GM12878 (cell line): ENCODE measurements around the gene DYNLT4. TPM values are rescaled to one million over a fixed set of nuclear protein-coding genes. Genes with fewer than 3 reads are reported as not detected.

Experiments used
- BCL11A ChIP-seq: IDR thresholded peaks from 2 replicates; pipeline ENCODE4 v1.6.1; 2011; ENCODE audit warnings: low read depth, low read length
- CHD2 ChIP-seq: IDR thresholded peaks from 2 replicates; pipeline ENCODE4 v1.6.1; 2011; ENCODE audit warnings: low read depth, low read length, improper control_type of control experiment, borderline replicate concordance
- CTCF ChIP-seq, 3 experiments: IDR thresholded peaks in 2 of 3; conservative IDR thresholded peaks in 1 of 3; 2 replicates each; pipeline ENCODE4 v1.5.1; 2011; ENCODE audit warnings: low read depth in 3 of 3, low read length in 3 of 3, mild to moderate bottlenecking in 3 of 3, control low read depth in 2 of 3, moderate library complexity in 2 of 3, inconsistent platforms in 1 of 3, mixed read lengths in 1 of 3; ENCODE audit not compliant: control insufficient read depth in 2 of 3, insufficient read depth in 1 of 3; ENCODE audit errors: extremely low read depth in 1 of 3
- E2F4 ChIP-seq: IDR thresholded peaks from 2 replicates; pipeline ENCODE4 v1.6.1; 2012; ENCODE audit warnings: low read depth, low read length, improper control_type of control experiment
- E4F1 ChIP-seq: fragments of 450-650 bp; IDR thresholded peaks from 2 replicates; pipeline ENCODE4 v1.6.1; 2018; ENCODE audit warnings: borderline replicate concordance, mild to moderate bottlenecking; ENCODE audit not compliant: partially characterized antibody
- FOS ChIP-seq: IDR thresholded peaks from 3 replicates; pipeline ENCODE4 v1.6.1; 2011; ENCODE audit warnings: borderline replicate concordance; ENCODE audit not compliant: insufficient read length; ENCODE audit errors: extremely low read depth
- KLF5 ChIP-seq: fragments of 450-650 bp; IDR thresholded peaks from 2 replicates; pipeline ENCODE4 v1.6.1; 2014; ENCODE audit warnings: mild to moderate bottlenecking; ENCODE audit not compliant: partially characterized antibody
- LARP7 ChIP-seq: fragments of 450-650 bp; IDR thresholded peaks from 2 replicates; pipeline ENCODE4 v1.6.1; 2017; ENCODE audit warnings: mild to moderate bottlenecking
- MLLT1 ChIP-seq: fragments of 450-650 bp; IDR thresholded peaks from 2 replicates; pipeline ENCODE4 v1.6.1; 2016; ENCODE audit warnings: mild to moderate bottlenecking
- NKRF ChIP-seq: fragments of 450-650 bp; conservative IDR thresholded peaks from 2 replicates; pipeline ENCODE4 v1.6.1; 2017; ENCODE audit warnings: mild to moderate bottlenecking, moderate library complexity
- NRF1 ChIP-seq: conservative IDR thresholded peaks from 2 replicates; pipeline ENCODE4 v1.6.1; 2011; ENCODE audit warnings: mild to moderate bottlenecking, low read depth, low read length, improper control_type of control experiment
- POLR2A ChIP-seq: IDR thresholded peaks from 2 replicates; pipeline ENCODE4 v1.6.1; 2011; ENCODE audit warnings: low read depth, mild to moderate bottlenecking, low read length
- RFX5 ChIP-seq: IDR thresholded peaks from 2 replicates; pipeline ENCODE4 v1.6.1; 2011; ENCODE audit warnings: low read depth, low read length, improper control_type of control experiment
- SREBF2 ChIP-seq: IDR thresholded peaks from 2 replicates; pipeline ENCODE4 v1.6.1; 2012; ENCODE audit warnings: mild to moderate bottlenecking, low read length
- ZNF274 ChIP-seq: IDR thresholded peaks from one replicate; pipeline ENCODE4 v1.8.0; 2011; ENCODE audit not compliant: insufficient read length, insufficient read depth
- polyA plus RNA-seq, 11 experiments: library from polyadenylated mRNA; depleted of rRNA in 4 of 11; unstranded in 6 of 11; stranded (reverse) in 5 of 11; fragments of >200 nt; fragmentation: Nextera tagmentation in 4 of 11; fragmentation: Illumina TruSeq in 1 of 11; extraction: Ambion mirVana in 4 of 11; extraction: Trizol in 1 of 11; gene quantifications; 1 replicate in 1 of 11; 2 replicates in 10 of 11; pipeline versions ENCODE4 v1.2.1 to v1.2.3, GENCODE V29; 2011 to 2016; ENCODE audit warnings: inconsistent platforms in 2 of 11, missing spikeins in 2 of 11, low read depth in 1 of 11
- total RNA-seq, 4 experiments: library from RNA; depleted of rRNA in 3 of 4; stranded (reverse); fragments of >200 nt in 3 of 4; fragmentation: Illumina TruSeq in 1 of 4; extraction: Trizol in 1 of 4; gene quantifications; 2 replicates each; pipeline versions ENCODE4 v1.2.1 to v1.2.3, GENCODE V29; 2013 to 2021

The DYNLT4 gene
- total and polyA plus RNA-seq, 10 of the 15 experiments (the other 5 are each of a cell fraction or from before 2014, with no cell fraction given): 0.23 to 0.28 TPM; not detected in 8

GRCh38 chr1:44775078-44775929, 31.8 kb downstream of the DYNLT4 start, which contains the start of gene RPS8 (continued):
- TF ChIP-seq BCL11A (peak; percentile 54; the same call in 1 of the 2 replicates), FOS (no peak), NRF1 (no peak), NKRF (peak; percentile 79), MLLT1 (peak; percentile 90), SREBF2 (no peak), ZNF274 (no peak), E2F4 (no peak), POLR2A (peak; percentile 99), CHD2 (peak; percentile 66), LARP7 (peak; percentile 84), RFX5 (no peak), CTCF (IDR thresholded peaks at IDR 0.05 in 2 of 3, conservative IDR thresholded peaks at IDR 0.05 in 1 of 3; ENCODE audit: control insufficient read depth in 2 of 3, extremely low read depth in 1 of 3, insufficient read depth in 1 of 3, low read depth in 3 of 3, low read length in 3 of 3) (no peak), E4F1 (peak; percentile 65), KLF5 (peak; percentile 87)
